GM18907 (cell line): ENCODE results near the gene PSMD13.

Experiments
- ATAC-seq: cut with Tn5 transposase; IDR thresholded peaks from one replicate; pipeline ENCODE4 v1.9.1; 2021; ENCODE audit warnings: mild to moderate bottlenecking, moderate library complexity; ENCODE audit not compliant: unreplicated experiment

Gene PSMD13

GRCh38 chr11:241634-242033 lies 4.9 kb downstream of the PSMD13 start:
- ATAC-seq = no peak

- no peak for ATAC-seq
Observed at GRCh38 chr11:244376-244775, 7.6 kb downstream of the PSMD13 start.

GRCh38 chr11:249062-249461 lies 12.3 kb downstream of the PSMD13 start:
- no peak for ATAC-seq

GRCh38 chr11:250274-250673 lies 13.5 kb downstream of the PSMD13 start:
- no peak for ATAC-seq

GRCh38 chr11:250740-251299 lies 14.0 kb downstream of the PSMD13 start:
- ATAC-seq = no peak

GRCh38 chr11:251550-251949 lies 14.8 kb downstream of the PSMD13 start:
- ATAC-seq = no peak

GRCh38 chr11:252666-253065 lies 15.9 kb downstream of the PSMD13 start:
- ATAC-seq = no peak

GRCh38 chr11:253160-253885 lies 16.5 kb downstream of the PSMD13 start:
- ATAC-seq = no peak

GRCh38 chr11:253886-254270 lies 17.1 kb downstream of the PSMD13 start:
- no peak for ATAC-seq

GRCh38 chr11:255176-255575 lies 18.4 kb downstream of the PSMD13 start:
- no peak for ATAC-seq

GRCh38 chr11:255816-256215 lies 19.0 kb downstream of the PSMD13 start:
- no peak for ATAC-seq

- no peak for ATAC-seq
Observed at GRCh38 chr11:256952-257737, 20.4 kb downstream of the PSMD13 start.

- ATAC-seq = no peak
Observed at GRCh38 chr11:257766-258493, 21.2 kb downstream of the PSMD13 start.

- no peak for ATAC-seq
Observed at GRCh38 chr11:259413-259812, 22.6 kb downstream of the PSMD13 start.

- no peak for ATAC-seq
Observed at GRCh38 chr11:261624-262023, 24.8 kb downstream of the PSMD13 start.

- no peak for ATAC-seq
Observed at GRCh38 chr11:266676-267439, 30.1 kb downstream of the PSMD13 start.

- no peak for ATAC-seq
Observed at GRCh38 chr11:267491-267994, 30.8 kb downstream of the PSMD13 start.

GRCh38 chr11:268716-269145 lies 32.0 kb downstream of the PSMD13 start:
- peak; percentile 61 for ATAC-seq

GRCh38 chr11:269146-269890 lies 32.5 kb downstream of the PSMD13 start:
- peak; percentile 76 for ATAC-seq
